Naive B cell (primary cell): ENCODE data around the gene KAT7. TPM values are rescaled to one million over a fixed set of nuclear protein-coding genes. Genes with fewer than 3 reads are reported as not detected.

Experiments
- ATAC-seq, 2 donors: fragments of 150-1000 bp; cut with Tn5 transposase; 2 replicates each; pipeline ENCODE4 v1.10.0; 2021; ENCODE audit warnings: low read depth in 2 of 2, mild to moderate bottlenecking in 2 of 2, moderate library complexity in 2 of 2
- DNase-seq: peaks from one replicate; pipeline ENCODE4 v3.0.0; 2022
- H3K27ac Mint-ChIP-seq, 6 donors: one replicate each; pipeline ENCODE4 v1.8.0; 2020 to 2022; ENCODE audit warnings: mild to moderate bottlenecking in 6 of 6, mixed read lengths in 6 of 6, moderate library complexity in 5 of 6, inconsistent platforms in 2 of 6
- H3K27me3 Mint-ChIP-seq, 3 donors: one replicate each; pipeline ENCODE4 v1.8.0; 2021 to 2022; ENCODE audit warnings: mixed read lengths in 3 of 3, mild to moderate bottlenecking in 1 of 3
- H3K36me3 Mint-ChIP-seq, 2 donors: one replicate each; pipeline ENCODE4 v1.8.0; 2020 to 2022; ENCODE audit warnings: mixed read lengths in 2 of 2, inconsistent platforms in 1 of 2, mild to moderate bottlenecking in 1 of 2
- H3K4me1 Mint-ChIP-seq, 3 donors: one replicate each; pipeline ENCODE4 v1.8.0; 2020 to 2022; ENCODE audit warnings: mixed read lengths in 3 of 3, inconsistent platforms in 1 of 3, mild to moderate bottlenecking in 1 of 3, moderate library complexity in 1 of 3
- H3K4me3 Mint-ChIP-seq, 8 donors: one replicate each; pipeline ENCODE4 v1.8.0; 2020 to 2022; ENCODE audit warnings: mild to moderate bottlenecking in 8 of 8, mixed read lengths in 8 of 8, moderate library complexity in 8 of 8, inconsistent platforms in 2 of 8
- H3K9me3 Mint-ChIP-seq, 7 donors: one replicate each; pipeline ENCODE4 v1.8.0; 2020 to 2022; ENCODE audit warnings: mixed read lengths in 7 of 7, mild to moderate bottlenecking in 5 of 7, inconsistent platforms in 2 of 7, moderate library complexity in 1 of 7
- polyA plus RNA-seq, 6 donors: library from polyadenylated mRNA; unstranded; fragments of 300-500 nt; fragmentation: Illumina TruSeq; gene quantifications; one replicate each; pipeline ENCODE4 v1.2.3, GENCODE V29; 2021; ENCODE audit warnings: low read depth in 6 of 6

KAT7 gene
- 10 to 100 TPM; 42.3 to 61.8 (median 45.4) TPM for polyA plus RNA-seq

DNA sequence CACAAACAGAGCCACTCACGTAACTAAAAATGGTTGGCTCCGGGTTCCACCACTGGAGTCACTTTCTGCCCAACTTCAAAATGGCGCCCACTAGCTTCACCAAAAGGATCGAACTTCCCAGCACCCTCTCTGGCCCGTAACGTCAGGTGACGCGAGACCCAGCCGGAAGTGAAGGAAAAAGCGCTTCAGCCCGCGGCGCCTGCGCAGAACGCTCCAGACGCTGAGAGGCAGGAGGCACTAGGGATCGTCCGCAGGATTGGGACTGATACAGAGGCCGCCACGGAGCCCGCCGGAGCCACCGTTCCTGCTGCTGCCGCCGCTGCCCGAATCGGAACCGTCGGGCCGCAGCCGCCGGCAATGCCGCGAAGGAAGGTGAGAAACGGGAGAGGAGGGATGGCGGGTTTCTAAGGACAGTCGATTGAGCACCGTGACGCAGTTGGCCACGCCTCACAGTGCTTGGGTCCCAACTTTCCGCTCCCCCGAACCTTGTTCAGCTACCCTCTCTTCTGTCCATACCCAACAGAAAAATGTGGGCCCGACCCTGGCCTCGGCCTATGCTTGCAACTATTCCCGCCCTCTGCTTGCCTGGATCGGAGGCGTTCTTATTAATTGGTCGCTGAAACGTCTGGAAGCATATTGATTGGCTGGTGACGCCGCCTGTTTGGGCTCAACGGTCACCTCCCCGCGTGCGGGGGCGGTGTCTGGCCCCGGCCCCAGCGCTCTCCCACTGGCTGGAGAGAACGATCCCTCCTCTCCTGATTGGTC is at the start of gene KAT7:
KAT7 (plus strand) TSS at position 204 of the 765 bp plus-strand sequence; CDS start at position 358, 154 bp downstream.
- H3K4me3 Mint-ChIP-seq, result peak within 1 kb of the TSS; percentile 94 to 100 (median 98)

DNA sequence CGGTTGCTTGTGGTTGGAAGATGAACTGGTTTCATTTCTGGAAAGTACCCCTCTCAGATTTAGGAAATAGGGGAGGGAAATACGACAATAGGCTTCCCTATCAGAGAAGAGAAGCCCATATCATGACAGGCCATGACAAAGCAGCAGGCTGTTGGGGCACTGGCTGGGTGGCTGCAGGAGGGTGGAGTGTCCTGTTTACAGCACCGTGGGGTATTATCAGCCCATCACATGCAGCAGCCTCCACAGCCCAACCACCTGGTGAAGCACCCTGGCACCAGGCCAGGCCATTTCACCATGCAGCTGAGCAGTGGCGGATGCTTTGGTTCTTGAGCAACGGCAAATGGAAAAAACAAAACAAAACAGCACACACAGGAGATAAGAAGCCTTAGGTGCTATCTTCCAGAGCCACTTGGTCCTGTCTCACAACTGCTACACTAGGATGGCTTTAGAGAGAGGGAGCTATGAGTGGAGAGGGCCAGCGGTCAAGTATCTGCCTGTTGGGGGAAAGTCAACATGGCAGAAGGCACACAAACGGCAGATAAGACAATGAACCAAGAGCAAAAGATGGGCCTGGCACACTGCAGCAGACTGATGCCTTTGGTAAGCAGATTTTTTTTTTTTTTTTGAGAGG is 48.7 kb upstream of the KAT7 start:
- Mint-ChIP-seq H3K27me3 (no peaks in the 10 kb centered on the region), H3K9me3 (peaks cover 0 to 4% (median 0%) of the 10 kb centered on the region in 7 donors), H3K36me3 (peaks cover 0 to 6% of the 10 kb centered on the region in 2 donors), H3K4me1 (peaks cover 64 to 89% (median 83%) of the 10 kb centered on the region in 3 donors), H3K4me3 (peak overlapping the region; percentile 84 to 95 (median 93)), H3K27ac (peak overlapping the region; percentile 99 to 100 (median 100))
- DNase-seq (peak; percentile 97), ATAC-seq (peak; percentile 96 to 98)

More for the DNA sequence above, at the start of gene KAT7:
- Mint-ChIP-seq H3K27ac (peak within 1 kb of the TSS; percentile 99 to 100 (median 99)), H3K9me3 (peaks cover 0 to 3% (median 0%) of the 10 kb centered on the region in 7 donors), H3K4me1 (peaks cover 25 to 61% (median 41%) of the 10 kb centered on the region in 3 donors), H3K27me3 (no peaks in the 10 kb centered on the region), H3K36me3 (no peaks in the 10 kb centered on the region)
- DNase-seq (peak; percentile 99), ATAC-seq (peak; percentile 78 to 80)

DNA sequence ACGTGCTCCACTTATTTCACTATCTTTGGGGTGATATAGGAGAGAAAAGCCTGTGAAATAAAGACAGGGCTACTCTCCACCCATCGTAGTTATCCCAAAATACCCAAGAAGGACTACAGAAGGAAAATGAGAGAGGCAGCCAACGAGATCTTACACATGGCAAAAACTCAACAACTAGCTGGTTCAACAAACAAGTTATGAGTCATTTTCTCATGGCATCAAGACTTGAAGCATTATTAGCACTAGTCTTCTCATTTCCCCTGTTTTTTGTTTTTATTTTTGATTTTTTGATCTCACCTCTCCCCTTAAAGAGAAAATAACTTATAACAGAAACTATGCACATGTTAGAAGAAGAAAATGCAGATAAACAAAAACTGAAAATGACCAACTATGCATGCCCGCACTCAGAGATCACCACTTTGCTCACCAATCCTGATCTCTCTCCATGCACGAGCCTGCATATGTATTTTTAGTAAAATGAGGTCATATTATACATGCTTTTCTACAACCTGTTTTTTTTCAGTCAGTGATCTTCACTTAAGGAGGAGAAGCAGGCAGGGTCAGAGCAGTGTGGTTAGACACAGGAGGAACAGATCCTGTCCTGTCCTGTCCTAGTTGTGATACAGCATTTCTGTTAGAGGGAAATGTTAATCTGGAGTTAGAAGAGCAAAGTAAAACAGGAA is 47.3 kb upstream of the KAT7 start:
- DNase-seq (no peak), ATAC-seq (no peak)
- peak overlapping the region; percentile 99 to 100 (median 100) for H3K27ac Mint-ChIP-seq

DNA sequence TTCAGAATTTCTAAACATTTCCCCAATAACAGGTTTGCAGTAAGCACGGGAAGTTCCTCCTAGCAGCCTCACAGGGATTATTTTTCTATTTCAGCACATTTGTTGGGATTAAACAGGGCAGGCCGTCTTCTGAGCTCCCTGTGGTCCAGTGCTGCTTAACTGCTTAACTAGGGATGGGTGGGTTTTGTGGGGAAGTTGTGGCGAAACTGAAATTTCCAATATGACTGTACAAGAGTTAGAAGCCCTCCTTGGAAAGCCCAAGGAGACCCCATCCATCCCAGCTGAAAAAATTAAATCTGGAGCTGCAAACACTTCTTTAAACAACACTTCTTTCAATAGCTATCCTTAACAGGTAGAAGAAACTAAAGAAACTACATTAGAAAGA is 46.8 kb upstream of the KAT7 start:
- Mint-ChIP-seq H3K4me1 (peaks cover 75 to 94% (median 83%) of the 10 kb centered on the region in 3 donors), H3K9me3 (peaks cover 0 to 4% (median 0%) of the 10 kb centered on the region in 7 donors), H3K4me3 (peak overlapping the region; percentile 80 to 95 (median 93)), H3K27ac (peak overlapping the region; percentile 99 to 100 (median 100)), H3K27me3 (no peaks in the 10 kb centered on the region), H3K36me3 (peaks cover 0 to 5% of the 10 kb centered on the region in 2 donors)
- DNase-seq (no peak), ATAC-seq (no peak)

More for the DNA sequence above, 47.3 kb upstream of the KAT7 start:
- Mint-ChIP-seq H3K4me1 (peaks cover 74 to 94% (median 83%) of the 10 kb centered on the region in 3 donors), H3K9me3 (peaks cover 0 to 4% (median 0%) of the 10 kb centered on the region in 7 donors), H3K27me3 (no peaks in the 10 kb centered on the region), H3K36me3 (peaks cover 0 to 5% of the 10 kb centered on the region in 2 donors), H3K4me3 (peak overlapping the region; percentile 80 to 95 (median 93))

DNA sequence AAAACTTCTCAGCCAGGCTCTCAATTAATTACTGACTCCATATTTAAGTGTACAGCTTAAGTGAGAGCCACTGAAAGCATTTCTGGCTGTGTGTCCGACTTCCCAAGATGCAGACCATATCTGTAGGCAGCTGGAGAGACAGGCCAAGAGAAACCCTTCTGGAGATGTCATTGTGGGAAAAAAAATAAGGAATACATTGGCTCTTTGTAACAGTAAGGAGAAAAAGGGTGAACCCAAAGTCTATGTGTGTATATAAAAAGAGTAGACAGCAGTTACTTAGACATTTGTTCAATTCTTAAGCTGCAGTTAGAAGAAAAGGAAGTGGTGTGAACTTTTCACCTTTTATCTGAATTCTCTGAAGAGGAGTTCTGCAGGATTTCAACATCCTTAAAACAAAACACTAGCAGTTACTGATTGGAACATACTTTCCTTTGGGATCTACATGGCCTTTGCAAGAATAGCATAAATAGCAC is 46.3 kb upstream of the KAT7 start:
- H3K4me1 Mint-ChIP-seq, result peaks cover 76 to 94% (median 83%) of the 10 kb centered on the region in 3 donors
- peaks cover 0 to 4% (median 0%) of the 10 kb centered on the region in 7 donors for H3K9me3 Mint-ChIP-seq
- peak overlapping the region; percentile 99 to 100 (median 100) for H3K27ac Mint-ChIP-seq
- peaks cover 0 to 5% of the 10 kb centered on the region in 2 donors for H3K36me3 Mint-ChIP-seq
- DNase-seq, result no peak
- H3K4me3 Mint-ChIP-seq, result peak overlapping the region; percentile 64 to 95 (median 93)
- no peaks in the 10 kb centered on the region for H3K27me3 Mint-ChIP-seq
- no peak for ATAC-seq

DNA sequence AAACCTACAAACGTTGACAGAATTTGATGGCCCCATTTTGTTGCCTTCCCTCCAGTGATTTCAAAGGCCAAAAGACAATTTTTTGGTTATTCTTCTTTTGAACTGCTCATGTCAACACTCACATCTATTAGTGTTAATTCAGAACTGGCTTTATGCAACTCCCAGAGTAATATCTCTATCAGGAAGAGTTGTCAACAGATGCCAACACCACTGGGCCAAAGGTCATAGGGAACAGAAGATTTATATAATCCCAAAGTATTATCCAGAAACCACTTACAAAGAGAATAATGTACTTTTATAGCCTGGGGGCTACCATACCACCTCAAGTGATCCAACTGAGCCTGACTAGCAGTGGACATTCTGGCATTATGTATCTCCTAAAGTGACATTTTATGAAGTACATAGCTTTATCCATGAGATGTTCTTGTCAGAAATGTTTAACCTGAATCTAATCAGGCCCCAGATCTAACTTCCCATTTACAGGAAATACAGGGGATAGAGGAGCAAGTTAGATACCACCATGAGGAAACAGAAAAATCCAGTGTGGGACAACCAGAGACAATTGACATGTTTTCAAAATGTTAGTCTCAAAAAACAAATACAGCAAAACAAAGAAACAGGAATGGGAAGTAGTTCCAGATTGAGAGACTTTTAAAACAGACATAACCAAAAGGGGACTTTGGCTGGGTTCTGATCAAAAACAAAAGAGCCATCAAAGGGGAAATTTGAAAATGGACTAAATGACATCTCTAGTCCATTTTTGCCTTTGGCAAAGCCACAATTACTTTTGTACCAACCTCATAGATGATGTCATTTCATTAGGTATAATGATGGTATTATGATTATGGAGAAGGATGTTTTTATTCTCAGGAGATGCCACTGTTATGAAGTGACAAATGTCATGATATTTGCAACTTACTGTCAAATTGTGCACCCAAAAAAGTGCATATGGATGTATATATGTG is 43.0 kb upstream of the KAT7 start:
- peak overlapping the region; percentile 78 to 94 (median 90) for H3K4me3 Mint-ChIP-seq
- no peaks in the 10 kb centered on the region for H3K27me3 Mint-ChIP-seq
- H3K9me3 Mint-ChIP-seq, result no peaks in the 10 kb centered on the region
- peaks cover 79 to 97% (median 83%) of the 10 kb centered on the region in 3 donors for H3K4me1 Mint-ChIP-seq
- H3K36me3 Mint-ChIP-seq, result peaks cover 0 to 5% of the 10 kb centered on the region in 2 donors
- H3K27ac Mint-ChIP-seq, result peak overlapping the region; percentile 96 to 99 (median 98)
- no peak for ATAC-seq
- no peak for DNase-seq

DNA sequence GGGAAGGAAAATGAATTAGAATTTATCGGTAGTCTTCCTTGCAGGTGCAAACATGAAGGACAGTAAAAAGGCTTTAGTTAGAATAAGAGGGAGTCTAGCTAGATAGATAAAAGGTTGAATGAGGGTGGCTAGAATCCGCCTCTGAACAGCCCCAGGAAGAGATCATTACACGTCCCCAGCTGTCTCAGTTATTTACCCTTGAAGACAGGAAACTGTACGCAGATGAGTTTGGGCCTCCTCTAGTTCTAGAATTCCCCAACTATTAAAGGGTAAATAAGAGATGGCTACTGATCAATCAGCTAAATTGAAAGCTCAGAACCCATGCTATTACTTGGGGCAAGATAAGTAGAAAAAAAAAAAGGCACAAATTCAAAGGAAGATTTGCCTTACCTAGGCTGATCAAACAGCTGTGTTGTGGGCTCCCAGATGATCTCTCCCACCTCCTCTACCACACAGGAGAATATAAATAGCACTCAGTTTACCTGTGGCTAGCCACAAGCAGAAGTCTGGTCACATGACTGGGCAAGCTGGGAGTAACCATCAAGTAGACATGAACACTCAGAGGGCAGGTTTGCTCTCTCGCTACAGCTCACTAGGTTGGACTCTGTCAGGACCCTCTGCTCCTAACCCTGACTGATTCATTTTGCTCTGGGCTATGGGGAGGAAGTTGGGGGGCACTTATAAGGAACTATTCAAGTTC is 41.5 kb upstream of the KAT7 start:
- H3K36me3 Mint-ChIP-seq, result peaks cover 0 to 5% of the 10 kb centered on the region in 2 donors
- no peaks in the 10 kb centered on the region for H3K9me3 Mint-ChIP-seq
- H3K27me3 Mint-ChIP-seq, result no peaks in the 10 kb centered on the region
- H3K27ac Mint-ChIP-seq, result peak overlapping the region; percentile 96 to 99 (median 98)
- ATAC-seq, result peak; percentile 78 to 81
- DNase-seq, result peak; percentile 50
- peak overlapping the region; percentile 78 to 94 (median 90) for H3K4me3 Mint-ChIP-seq
- peaks cover 64 to 89% (median 70%) of the 10 kb centered on the region in 3 donors for H3K4me1 Mint-ChIP-seq

DNA sequence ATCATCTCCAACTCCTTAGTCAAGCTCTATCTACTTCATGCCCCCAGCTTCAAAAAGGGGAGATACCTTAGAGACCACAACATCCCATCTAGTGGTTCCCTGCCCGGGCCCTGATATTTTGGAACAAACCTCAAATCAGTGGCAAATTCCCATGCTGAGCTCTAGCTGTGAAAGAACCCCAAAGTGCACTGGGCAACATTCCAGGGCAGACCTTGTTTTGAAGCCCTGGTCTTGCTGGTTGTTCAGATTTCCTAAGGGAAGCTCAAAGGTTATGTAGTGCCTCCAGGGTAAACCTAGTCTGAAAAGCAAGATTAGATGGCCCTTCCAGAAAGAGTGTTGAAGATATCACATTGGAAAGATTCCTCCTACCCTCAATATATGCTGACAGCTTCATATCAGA is 40.8 kb upstream of the KAT7 start:
- Mint-ChIP-seq H3K4me3 (peak overlapping the region; percentile 78 to 94 (median 90)), H3K27ac (peak overlapping the region; percentile 96 to 99 (median 98)), H3K9me3 (no peaks in the 10 kb centered on the region), H3K36me3 (peaks cover 0 to 9% of the 10 kb centered on the region in 2 donors), H3K4me1 (peaks cover 63 to 89% (median 70%) of the 10 kb centered on the region in 3 donors), H3K27me3 (no peaks in the 10 kb centered on the region)
- no peak for ATAC-seq
- no peak for DNase-seq

DNA sequence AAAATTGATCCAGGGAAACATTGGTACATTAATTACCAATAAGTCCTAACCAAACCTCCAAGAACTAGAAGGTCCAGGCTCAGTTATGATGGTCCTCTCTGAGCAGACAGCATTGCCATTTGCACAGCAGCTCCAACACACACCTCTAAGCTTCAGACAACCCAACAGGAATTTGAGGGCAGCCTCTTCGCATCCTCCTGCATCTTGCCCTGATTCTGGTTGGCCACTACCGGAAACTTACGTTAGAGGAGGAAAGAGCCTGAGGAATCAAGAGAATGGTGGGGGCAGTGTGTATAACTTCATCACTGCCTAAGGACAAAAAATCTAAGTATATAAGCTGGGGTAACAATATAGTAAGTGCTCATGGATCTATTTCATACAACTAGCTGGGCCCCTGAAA is 40.3 kb upstream of the KAT7 start:
- DNase-seq, result no peak
- Mint-ChIP-seq H3K36me3 (peaks cover 0 to 9% of the 10 kb centered on the region in 2 donors), H3K9me3 (no peaks in the 10 kb centered on the region), H3K27me3 (no peaks in the 10 kb centered on the region), H3K27ac (peak overlapping the region; percentile 96 to 99 (median 98)), H3K4me3 (peak overlapping the region; percentile 57 to 94 (median 90)), H3K4me1 (peaks cover 58 to 89% (median 65%) of the 10 kb centered on the region in 3 donors)
- no peak for ATAC-seq

DNA sequence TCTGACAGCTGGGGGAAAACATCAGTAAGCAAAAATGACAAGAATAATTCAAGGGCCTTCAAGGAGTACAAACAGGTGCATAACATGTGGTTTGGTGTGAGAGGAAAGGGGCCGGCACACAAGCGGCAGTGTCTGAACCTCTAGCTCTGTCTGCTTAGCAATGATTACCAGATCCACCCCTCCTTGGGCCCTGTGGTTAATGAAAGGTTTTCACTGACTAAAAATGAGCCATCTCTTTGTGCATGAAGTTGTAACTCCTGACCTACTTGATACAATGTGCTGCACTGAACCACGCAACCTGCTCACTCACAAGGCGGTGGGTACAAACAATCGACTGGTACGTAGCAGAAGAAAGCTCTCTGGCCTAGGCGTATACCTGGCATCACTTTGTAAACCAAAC is 39.7 kb upstream of the KAT7 start:
- Mint-ChIP-seq H3K27me3 (no peaks in the 10 kb centered on the region), H3K36me3 (peaks cover 0 to 9% of the 10 kb centered on the region in 2 donors), H3K4me3 (peak overlapping the region; percentile 57 to 94 (median 87)), H3K27ac (peak overlapping the region; percentile 72 to 99 (median 97)), H3K9me3 (no peaks in the 10 kb centered on the region), H3K4me1 (peaks cover 58 to 88% (median 65%) of the 10 kb centered on the region in 3 donors)
- peak; percentile 56 to 70 for ATAC-seq
- DNase-seq, result peak; percentile 48

DNA sequence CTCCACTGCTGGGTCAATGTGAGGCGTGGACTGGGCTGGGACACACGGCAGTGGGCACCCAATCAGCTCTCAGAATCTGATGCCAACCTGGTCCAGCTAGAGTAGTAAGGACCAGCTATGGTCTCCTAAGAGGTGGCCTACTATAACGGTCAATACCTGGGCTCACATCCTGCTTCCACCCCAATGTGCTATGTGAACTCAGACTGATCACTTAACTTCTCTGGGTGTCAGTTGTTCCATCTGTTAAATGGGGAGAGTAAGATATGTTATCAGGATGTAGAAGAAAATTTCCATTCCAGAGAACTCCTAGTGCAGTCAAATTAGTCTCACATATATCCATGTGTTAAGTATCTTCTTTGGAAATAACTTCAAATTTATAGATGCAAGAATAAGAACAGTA is 38.8 kb upstream of the KAT7 start:
- Mint-ChIP-seq H3K27me3 (no peaks in the 10 kb centered on the region), H3K9me3 (no peaks in the 10 kb centered on the region), H3K4me3 (peak overlapping the region in 5 of 8 donors; percentile 8 to 41 (median 20)), H3K27ac (peak overlapping the region in 5 of 6 donors; percentile 82 to 98 (median 97)), H3K4me1 (peaks cover 58 to 82% (median 65%) of the 10 kb centered on the region in 3 donors), H3K36me3 (peaks cover 0 to 9% of the 10 kb centered on the region in 2 donors)
- DNase-seq, result no peak
- ATAC-seq, result no peak
